GM18502 (cell line): ENCODE results near the gene MYDGF.

Source experiments
- ATAC-seq: cut with Tn5 transposase; IDR thresholded peaks from one replicate; pipeline ENCODE4 v1.9.1; 2021; ENCODE audit warnings: mild to moderate bottlenecking; ENCODE audit not compliant: unreplicated experiment, poor library complexity

Gene MYDGF

GRCh38 chr19:4649392-4650047, 20.6 kb downstream of the MYDGF start:
- ATAC-seq: no peak

- ATAC-seq: no peak
Observed at GRCh38 chr19:4647676-4648644, 22.2 kb downstream of the MYDGF start.

- ATAC-seq: no peak
Observed at GRCh38 chr19:4645718-4646117, 24.4 kb downstream of the MYDGF start.

GRCh38 chr19:4642625-4643024, 27.5 kb downstream of the MYDGF start:
- no peak for ATAC-seq

DNA sequence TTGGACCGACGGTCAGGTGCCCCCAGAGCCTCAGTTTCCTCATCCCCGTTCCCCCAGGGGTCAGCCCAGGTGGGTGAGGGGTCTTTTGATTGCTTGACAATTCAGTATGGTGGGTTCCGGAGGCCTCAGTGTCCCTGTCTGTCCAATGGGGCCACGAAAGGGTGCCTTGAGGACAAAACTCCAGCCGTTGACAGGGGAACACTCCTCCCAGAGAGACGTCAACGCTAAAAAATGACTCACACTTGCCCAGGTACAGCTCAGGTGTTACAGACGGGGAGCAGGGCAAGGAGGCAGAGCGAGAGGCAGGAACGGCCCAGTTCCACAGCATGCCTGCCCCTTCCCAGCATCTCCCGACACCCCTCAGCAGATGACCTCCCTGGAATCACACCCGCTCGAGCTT, 29.0 kb downstream of the MYDGF start:
- ATAC-seq: no peak

GRCh38 chr19:4640247-4641000, 29.7 kb downstream of the MYDGF start:
- ATAC-seq: no peak

GRCh38 chr19:4639531-4640246, 30.5 kb downstream of the MYDGF start:
- ATAC-seq: no peak

GRCh38 chr19:4638828-4639530, 31.2 kb downstream of the MYDGF start, which contains the start of gene TNFAIP8L1:
TNFAIP8L1 (plus strand) TSS chr19:4639516; CDS start chr19:4651870, 12,354 bp downstream.
- peak; percentile 77 for ATAC-seq

DNA sequence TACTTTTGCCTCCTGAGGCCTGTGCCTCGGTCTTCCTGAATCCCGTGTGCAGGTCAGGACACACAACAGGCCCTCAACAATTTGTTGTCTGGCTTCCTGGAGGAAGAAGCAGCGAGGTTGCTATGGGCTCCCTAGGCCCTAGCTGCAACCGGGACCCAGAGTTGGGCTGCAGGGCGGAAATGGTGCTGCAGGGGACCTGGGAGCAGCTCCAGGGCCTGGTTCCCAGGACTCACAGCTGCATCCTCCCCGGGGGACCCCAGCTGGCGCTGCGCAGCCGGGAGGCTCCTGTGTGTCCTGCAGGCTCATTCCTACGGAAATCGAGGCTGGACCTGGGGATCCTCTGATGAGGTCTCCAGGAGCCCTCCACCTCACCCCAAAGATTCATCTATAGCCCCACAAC, 31.8 kb downstream of the MYDGF start:
- ATAC-seq: no peak

GRCh38 chr19:4636761-4637160, 33.4 kb downstream of the MYDGF start:
- no peak for ATAC-seq

- ATAC-seq: no peak
Observed at GRCh38 chr19:4636151-4636717, 33.9 kb downstream of the MYDGF start.

GRCh38 chr19:4635754-4636116, 34.4 kb downstream of the MYDGF start:
- no peak for ATAC-seq

DNA sequence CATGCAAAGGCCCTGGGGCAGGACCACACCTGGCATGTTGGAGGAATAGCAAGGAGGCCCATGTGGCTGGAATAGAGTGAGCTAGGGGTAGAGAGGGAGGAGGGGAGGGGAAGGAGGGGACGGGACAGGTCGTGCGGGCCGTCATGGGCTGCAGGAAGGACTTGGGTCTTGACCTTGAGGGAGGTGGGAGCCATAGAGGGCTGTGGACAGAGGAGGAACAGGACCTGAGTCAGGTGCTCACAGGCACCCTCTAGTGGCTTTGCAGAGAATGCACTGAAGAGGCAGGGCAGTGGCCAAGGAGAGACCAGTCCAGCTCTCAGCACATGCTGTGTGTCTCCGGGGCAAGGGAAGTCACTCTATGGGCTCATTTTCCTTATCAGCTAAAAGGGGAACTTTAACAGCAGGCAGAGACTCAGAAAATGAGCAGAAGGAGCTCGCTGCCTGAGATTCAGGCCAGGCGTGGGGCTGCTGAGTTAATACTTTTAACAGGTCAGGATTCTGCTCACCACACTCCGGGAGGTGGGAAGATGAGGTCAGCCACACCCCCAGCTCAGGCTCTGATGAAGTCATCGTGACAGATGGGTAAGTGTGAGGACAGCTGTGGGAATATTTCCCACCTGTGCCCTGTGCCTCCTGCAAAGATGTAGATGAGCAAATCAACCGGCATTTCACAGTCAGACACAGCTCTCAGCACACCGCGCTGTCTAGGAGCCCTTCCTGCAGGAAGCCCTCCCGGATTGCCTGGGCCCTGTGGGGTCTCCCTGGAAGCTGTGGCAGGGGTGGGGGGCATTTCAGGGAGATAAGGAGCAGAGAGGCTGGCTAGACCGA, 36.8 kb downstream of the MYDGF start:
- ATAC-seq: no peak

DNA sequence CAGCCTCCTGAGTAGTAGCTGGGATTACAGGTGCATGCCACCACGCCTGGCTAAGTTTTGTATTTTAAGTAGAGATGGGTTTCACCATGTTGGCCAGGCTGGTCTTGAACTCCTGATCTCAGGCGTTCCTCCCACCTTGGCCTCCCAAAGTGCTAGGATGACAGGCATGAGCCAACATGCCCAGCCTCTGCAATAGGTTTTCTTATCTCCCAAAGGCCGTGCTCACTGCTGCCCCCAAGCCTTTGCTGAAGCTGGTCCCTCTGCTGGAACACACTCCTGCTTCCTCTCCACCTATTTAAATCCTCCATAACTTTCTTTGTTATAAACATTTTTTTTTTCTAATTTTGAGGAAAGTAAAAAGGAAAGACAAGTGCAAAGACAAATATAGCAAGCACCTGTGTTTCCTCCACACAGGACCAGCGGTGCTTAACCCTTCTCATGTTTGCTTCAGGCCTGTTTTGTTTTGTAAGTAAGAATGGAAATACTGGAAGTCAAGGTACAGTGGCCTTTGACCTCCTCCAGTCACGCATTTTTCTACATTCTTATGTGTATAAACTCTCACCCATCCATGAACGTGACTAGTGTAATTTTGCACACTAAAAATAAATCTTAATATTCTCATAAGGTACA, 45.3 kb downstream of the MYDGF start:
- ATAC-seq: no peak

DNA sequence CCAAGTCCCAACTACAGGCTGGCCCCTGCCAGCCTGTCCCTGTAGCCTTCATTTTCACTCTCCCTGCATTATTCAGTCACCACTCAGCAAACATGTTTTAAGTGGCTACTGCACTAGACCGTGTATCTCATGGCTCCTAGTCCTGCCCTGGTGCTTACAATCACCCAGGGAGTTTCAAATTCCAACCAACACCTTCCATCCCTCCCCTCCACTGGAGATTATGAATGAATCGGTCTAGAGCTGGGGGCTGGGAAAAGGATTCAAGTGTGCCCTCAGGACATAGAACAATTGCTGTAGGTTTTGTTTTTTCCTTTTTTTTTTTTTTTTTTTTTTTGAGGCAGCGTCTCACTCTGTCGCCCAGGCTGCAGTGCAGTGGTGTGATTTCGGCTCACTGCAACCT, 45.8 kb downstream of the MYDGF start:
- ATAC-seq: no peak

DNA sequence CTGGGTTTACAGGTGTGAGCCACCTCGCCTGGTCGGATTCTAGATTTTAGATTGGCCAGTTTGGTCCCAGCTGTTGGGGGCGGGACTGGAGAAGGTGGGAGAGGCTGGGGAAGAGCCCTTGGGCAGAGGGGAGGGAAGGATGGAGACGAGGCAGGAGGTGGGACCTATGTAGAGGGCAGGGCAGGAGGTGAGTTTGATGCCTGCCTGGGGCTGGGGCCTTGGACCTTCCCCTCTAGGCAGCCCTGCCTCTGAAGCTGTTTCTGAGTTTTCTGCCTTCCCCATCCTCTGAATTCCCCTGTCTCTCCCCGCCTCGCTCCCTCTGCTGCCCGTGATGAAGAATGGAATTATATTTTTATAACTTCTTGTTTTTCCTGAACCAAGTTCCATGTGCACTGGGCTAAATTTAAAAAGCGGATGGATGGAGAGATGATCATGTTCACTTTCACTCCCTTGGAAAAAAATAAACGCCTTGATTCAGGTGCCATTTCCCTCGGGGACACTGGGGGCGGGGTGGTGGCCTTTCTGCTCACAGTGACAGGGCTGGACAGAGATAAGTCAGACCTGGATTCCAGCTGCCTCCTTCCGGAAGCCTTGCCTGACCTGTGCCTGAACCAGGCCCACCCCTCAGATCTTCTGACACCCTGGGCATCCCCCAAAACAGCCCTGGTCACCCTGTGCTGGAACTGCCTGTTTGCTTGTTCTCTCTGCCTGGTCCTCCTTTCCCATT, 47.3 kb downstream of the MYDGF start:
- no peak for ATAC-seq

GRCh38 chr19:4620675-4621074, 49.5 kb downstream of the MYDGF start:
- ATAC-seq: no peak
